GM13976 (cell line): Measurements from ENCODE around the gene SAGE1.
"Not testable (repeated sequence)": the region's sequence is repeated elsewhere in the genome, so short reads cannot be mapped to it uniquely, and the experiment has no call there.

Source experiments
- DNase-seq: peaks from one replicate; pipeline ENCODE4 v3.0.0; 2012; ENCODE audit warnings: low spot score
- in situ Hi-C: fragments of 300-500 bp; cut with MboI; formaldehyde crosslinking; loops from one replicate; pipeline ENCODE4 v1.12.0; 2022; ENCODE audit warnings: low sequenced_read_pairs, mixed read lengths, inconsistent platforms; ENCODE audit not compliant: unreplicated experiment
- TF ChIP-seq, protein P1 (sequence below): IDR thresholded peaks from 2 replicates; pipeline ENCODE4 v1.5.1; 2012; ENCODE audit warnings: borderline replicate concordance, mild to moderate bottlenecking; ENCODE audit not compliant: insufficient read depth; ENCODE audit errors: extremely low read depth, missing control alignments, control extremely low read depth

SAGE1 gene

DNA sequence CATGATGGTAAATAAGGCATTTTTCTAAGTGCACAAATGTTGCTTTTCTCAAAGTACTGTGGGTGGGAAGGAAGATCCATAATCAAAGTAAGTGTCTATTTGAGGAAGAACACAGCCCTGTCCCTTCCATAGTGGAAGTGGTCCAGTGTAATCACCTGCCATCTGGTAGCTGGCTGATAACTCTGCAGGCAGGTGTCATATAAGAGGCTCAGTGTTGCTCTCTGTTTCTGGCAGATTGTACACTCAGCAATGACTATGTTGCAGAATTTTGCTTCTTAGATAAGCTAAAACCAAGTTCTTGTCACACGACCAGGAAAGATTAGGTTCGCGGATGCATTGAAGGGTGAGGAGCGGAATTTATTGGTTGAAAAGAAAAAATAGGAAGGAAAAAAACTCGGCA, 20.9 kb downstream of the SAGE1 start:
- DNase-seq, result no peak
- TF ChIP-seq, protein P1, sequence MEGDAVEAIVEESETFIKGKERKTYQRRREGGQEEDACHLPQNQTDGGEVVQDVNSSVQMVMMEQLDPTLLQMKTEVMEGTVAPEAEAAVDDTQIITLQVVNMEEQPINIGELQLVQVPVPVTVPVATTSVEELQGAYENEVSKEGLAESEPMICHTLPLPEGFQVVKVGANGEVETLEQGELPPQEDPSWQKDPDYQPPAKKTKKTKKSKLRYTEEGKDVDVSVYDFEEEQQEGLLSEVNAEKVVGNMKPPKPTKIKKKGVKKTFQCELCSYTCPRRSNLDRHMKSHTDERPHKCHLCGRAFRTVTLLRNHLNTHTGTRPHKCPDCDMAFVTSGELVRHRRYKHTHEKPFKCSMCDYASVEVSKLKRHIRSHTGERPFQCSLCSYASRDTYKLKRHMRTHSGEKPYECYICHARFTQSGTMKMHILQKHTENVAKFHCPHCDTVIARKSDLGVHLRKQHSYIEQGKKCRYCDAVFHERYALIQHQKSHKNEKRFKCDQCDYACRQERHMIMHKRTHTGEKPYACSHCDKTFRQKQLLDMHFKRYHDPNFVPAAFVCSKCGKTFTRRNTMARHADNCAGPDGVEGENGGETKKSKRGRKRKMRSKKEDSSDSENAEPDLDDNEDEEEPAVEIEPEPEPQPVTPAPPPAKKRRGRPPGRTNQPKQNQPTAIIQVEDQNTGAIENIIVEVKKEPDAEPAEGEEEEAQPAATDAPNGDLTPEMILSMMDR, result no peak
- in situ Hi-C loops, result no loop called here

DNA sequence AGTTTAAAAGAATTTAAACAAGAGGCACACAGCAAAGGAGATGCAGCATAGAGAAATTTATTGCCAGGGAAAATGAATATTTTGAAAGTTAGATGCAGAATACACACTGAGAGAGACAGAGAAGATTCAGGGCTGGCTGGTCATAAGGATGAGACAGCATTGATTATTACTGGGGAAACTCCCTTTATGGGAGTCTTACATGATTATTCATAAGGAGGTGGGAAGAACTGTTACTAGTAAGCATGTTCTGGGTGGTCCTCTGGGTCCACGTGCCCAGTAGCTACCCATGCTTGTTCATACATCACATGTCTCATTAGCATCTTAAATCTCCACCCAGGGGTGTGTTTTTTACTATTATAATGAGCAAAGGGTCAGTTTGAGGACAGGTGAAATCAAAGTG, 27.0 kb downstream of the SAGE1 start:
- in situ Hi-C loops, result not testable (repeated sequence)

DNA sequence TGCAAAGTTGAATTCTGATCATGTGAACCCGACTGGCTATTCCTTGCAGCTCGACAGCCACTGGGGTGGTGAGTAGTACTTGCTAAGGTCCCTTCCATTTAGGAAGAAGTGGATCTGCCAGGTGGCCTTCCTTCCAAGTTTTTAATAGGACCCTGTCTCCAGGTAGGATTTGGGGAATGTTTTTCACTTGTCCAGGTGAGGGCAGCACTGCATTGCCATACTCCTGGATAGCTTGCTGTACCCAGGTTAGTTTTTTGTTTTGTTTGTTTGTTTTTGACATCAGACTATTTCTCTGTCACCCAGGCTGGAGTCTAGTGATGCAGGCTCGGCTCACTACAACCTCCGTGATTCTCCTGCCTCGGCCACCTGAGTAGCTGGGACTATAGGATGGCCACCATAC, 29.8 kb downstream of the SAGE1 start:
- TF ChIP-seq, protein P1, result peak; percentile 4
- DNase-seq, result no peak
- in situ Hi-C loops, result no loop called here

More for the DNA sequence above, 27.0 kb downstream of the SAGE1 start:
- DNase-seq, result not testable (repeated sequence)

DNA sequence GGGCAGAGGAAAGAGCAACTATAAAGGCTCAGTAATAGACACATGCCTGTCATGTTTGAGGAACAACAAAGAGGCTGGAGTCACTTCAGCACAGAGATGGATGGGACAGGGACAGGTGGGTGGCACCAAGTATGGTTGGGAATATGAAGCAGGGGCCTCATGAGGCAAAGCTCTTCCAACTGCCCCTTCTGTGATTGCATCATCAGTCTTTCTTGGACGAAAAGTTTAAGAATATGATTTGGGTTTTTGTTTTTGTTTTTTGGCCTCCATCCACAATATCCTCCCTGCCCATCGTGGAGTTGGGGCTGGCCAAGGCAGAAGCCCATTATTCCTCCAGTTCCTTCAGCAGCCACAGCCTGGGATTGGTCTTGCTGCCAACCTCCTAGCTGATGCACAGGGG, 34.4 kb downstream of the SAGE1 start:
- DNase-seq, result no peak
- TF ChIP-seq, protein P1, result no peak
- in situ Hi-C loops, result no loop called here

DNA sequence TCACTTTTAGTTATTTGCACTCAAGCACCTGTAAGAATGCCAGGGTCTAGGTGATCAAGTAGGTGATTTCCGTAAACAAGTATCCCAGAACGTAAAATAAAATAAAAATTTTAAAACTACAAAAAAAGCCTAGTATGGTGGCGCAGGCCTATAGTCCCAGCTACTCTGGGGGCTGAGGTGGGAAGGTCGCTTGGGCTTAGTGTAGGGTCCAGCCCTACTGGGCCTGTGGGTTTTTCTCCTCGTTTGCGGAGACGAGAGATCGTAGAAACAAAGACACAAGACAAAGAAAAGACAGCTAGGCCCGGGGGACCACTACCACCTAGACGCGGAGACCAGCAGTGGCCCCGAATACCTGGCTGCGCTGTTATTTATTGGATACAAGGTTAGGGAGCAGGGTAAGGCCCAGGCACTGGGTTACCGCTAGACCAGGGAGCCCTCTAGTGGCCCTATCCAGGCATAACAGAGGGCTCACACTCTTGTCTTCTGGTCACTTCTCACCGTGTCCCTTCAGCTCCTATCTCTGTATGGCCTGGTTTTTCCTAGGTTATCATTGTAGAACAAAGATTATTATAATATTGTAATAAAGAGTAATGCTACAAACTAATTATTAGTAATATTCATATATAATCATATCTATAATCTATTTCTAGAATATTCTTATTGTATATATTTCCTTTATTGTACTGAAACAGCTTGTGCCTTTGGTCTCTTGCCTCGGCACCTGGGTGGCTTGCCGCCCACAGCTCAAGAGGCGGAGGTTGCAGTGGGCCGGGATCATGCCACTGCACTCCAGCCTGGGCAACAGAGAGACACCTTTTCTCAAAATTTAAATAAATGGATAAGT, 38.4 kb downstream of the SAGE1 start:
- in situ Hi-C loops, result no loop called here
- DNase-seq, result peak; percentile 23
- TF ChIP-seq, protein P1, result peak; percentile 69

DNA sequence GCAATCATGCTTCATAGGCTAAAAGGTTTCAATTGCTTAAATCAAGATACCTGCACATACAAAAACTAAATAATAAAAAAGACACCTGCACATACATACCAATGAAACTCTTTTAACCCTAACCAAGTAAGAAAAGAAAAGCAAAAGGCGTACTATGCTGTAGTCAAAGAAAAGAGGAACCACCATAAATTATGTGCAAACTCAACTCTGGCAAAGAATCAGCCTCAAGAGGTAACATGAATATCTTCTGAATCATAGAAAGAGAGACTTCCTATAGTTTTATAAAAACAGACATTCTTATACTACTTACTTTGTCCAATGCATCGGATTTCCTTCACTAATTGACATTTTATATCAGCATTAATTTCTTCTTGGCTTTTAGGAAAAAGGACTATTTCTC, 51.0 kb downstream of the SAGE1 start:
- TF ChIP-seq, protein P1, result no peak
- DNase-seq, result no peak
- in situ Hi-C loops, result no loop called here

DNA sequence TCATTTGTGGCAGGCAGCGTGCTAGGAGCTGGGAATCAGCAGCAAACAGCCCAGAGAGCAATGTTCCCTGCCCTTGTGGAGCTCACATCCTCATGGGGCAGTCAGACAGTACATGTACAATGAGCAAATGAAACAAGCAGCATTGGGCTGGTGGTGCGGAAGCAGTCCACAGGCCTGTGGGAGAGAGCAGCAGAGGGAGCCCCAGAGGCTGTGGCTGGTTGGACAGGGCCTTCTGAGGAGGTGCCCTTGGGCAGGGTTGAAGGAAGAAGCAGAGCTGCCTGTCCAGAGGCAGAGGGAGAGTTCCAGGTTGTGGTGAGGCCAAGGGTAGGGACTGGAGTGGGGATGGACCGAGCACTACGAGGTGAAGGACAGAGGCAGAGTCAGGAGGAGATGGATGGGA, 57.8 kb downstream of the SAGE1 start:
- in situ Hi-C loops, result no loop called here
- TF ChIP-seq, protein P1, result no peak
- no peak for DNase-seq
